Measurements from ENCODE around the gene SPATS1. TPM values are rescaled to one million over a fixed set of nuclear protein-coding genes. Genes with fewer than 3 reads are reported as not detected.

Gene SPATS1
- total and polyA plus RNA-seq, 2 donors: 0.09 to 0.33 TPM

GRCh38 chr6:44301106-44301505, 41.3 kb upstream of the SPATS1 start:
- Histone ChIP-seq H3K36me3 (ENCODE audit: control insufficient read depth in 2 of 2, insufficient read depth in 2 of 2, low read length in 1 of 2) (peaks cover 56 to 61% of the 10 kb centered on the region in 2 donors), H3K9me3 (ENCODE audit: control insufficient read depth in 2 of 2, insufficient read depth in 1 of 2, low read length in 1 of 2) (peaks cover 0 to 1% of the 10 kb centered on the region in 2 donors), H3K27me3 (ENCODE audit: control insufficient read depth in 2 of 2, insufficient read depth in 1 of 2, low read length in 1 of 2) (peaks cover 22 to 31% of the 10 kb centered on the region in 2 donors), H3K4me3 (ENCODE audit: low read length in 2 of 2) (no peak overlapping the region), H3K4me1 (ENCODE audit: control insufficient read depth in 2 of 2, insufficient read depth in 2 of 2, low read length in 2 of 2) (peaks cover 2 to 8% of the 10 kb centered on the region in 2 donors), H3K27ac (ENCODE audit: low read depth in 1 of 2, low read length in 1 of 2) (no peak overlapping the region)
- no peak for DNase-seq (ENCODE audit: low read depth in 6 of 9, low spot score in 9 of 9)
- WGBS: 95% methylated on average over 8 of the region's 8 CpGs

GRCh38 chr6:44301782-44302564, 40.5 kb upstream of the SPATS1 start:
- peaks cover 63 to 69% of the 10 kb centered on the region in 2 donors for H3K36me3 ChIP-seq (ENCODE audit: control insufficient read depth in 2 of 2, insufficient read depth in 2 of 2, low read length in 1 of 2)
- H3K27me3 ChIP-seq (ENCODE audit: control insufficient read depth in 2 of 2, insufficient read depth in 1 of 2, low read length in 1 of 2): peaks cover 15 to 22% of the 10 kb centered on the region in 2 donors
- no peak for DNase-seq (ENCODE audit: low read depth in 6 of 9, low spot score in 9 of 9)
- H3K4me1 ChIP-seq (ENCODE audit: control insufficient read depth in 2 of 2, insufficient read depth in 2 of 2, low read length in 2 of 2): peaks cover 2 to 8% of the 10 kb centered on the region in 2 donors
- peaks cover 0 to 1% of the 10 kb centered on the region in 2 donors for H3K9me3 ChIP-seq (ENCODE audit: control insufficient read depth in 2 of 2, insufficient read depth in 1 of 2, low read length in 1 of 2)
- H3K27ac ChIP-seq (ENCODE audit: low read depth in 1 of 2, low read length in 1 of 2): no peak overlapping the region
- 98% methylated on average over 14 of the region's 14 CpGs for WGBS
- H3K4me3 ChIP-seq (ENCODE audit: low read length in 2 of 2): no peak overlapping the region

GRCh38 chr6:44302856-44303255, 39.6 kb upstream of the SPATS1 start:
- H3K9me3 ChIP-seq (ENCODE audit: control insufficient read depth in 2 of 2, insufficient read depth in 1 of 2, low read length in 1 of 2): peaks cover 0 to 1% of the 10 kb centered on the region in 2 donors
- H3K27ac ChIP-seq (ENCODE audit: low read depth in 1 of 2, low read length in 1 of 2): no peak overlapping the region
- DNase-seq (ENCODE audit: low read depth in 6 of 9, low spot score in 9 of 9): no peak
- peaks cover 0 to 2% of the 10 kb centered on the region in 2 donors for H3K4me1 ChIP-seq (ENCODE audit: control insufficient read depth in 2 of 2, insufficient read depth in 2 of 2, low read length in 2 of 2)
- H3K36me3 ChIP-seq (ENCODE audit: control insufficient read depth in 2 of 2, insufficient read depth in 2 of 2, low read length in 1 of 2): peaks cover 70 to 77% of the 10 kb centered on the region in 2 donors
- peaks cover 6 to 14% of the 10 kb centered on the region in 2 donors for H3K27me3 ChIP-seq (ENCODE audit: control insufficient read depth in 2 of 2, insufficient read depth in 1 of 2, low read length in 1 of 2)
- 98% methylated on average over 12 of the region's 12 CpGs for WGBS
- H3K4me3 ChIP-seq (ENCODE audit: low read length in 2 of 2): no peak overlapping the region

- DNase-seq (ENCODE audit: low read depth in 6 of 9, low spot score in 9 of 9): no peak
- Histone ChIP-seq H3K9me3 (ENCODE audit: control insufficient read depth in 2 of 2, insufficient read depth in 1 of 2, low read length in 1 of 2) (peaks cover 0 to 1% of the 10 kb centered on the region in 2 donors), H3K36me3 (ENCODE audit: control insufficient read depth in 2 of 2, insufficient read depth in 2 of 2, low read length in 1 of 2) (peaks cover 75 to 79% of the 10 kb centered on the region in 2 donors), H3K27me3 (ENCODE audit: control insufficient read depth in 2 of 2, insufficient read depth in 1 of 2, low read length in 1 of 2) (peaks cover 0 to 4% of the 10 kb centered on the region in 2 donors), H3K4me1 (ENCODE audit: control insufficient read depth in 2 of 2, insufficient read depth in 2 of 2, low read length in 2 of 2) (no peaks in the 10 kb centered on the region), H3K4me3 (ENCODE audit: low read length in 2 of 2) (no peak overlapping the region), H3K27ac (ENCODE audit: low read depth in 1 of 2, low read length in 1 of 2) (no peak overlapping the region)
- 98% methylated on average over 6 of the region's 6 CpGs for WGBS
Observed at GRCh38 chr6:44303842-44304241, 38.6 kb upstream of the SPATS1 start.

- Histone ChIP-seq H3K27me3 (ENCODE audit: control insufficient read depth in 2 of 2, insufficient read depth in 1 of 2, low read length in 1 of 2) (no peaks in the 10 kb centered on the region), H3K27ac (ENCODE audit: low read depth in 1 of 2, low read length in 1 of 2) (no peak overlapping the region), H3K36me3 (ENCODE audit: control insufficient read depth in 2 of 2, insufficient read depth in 2 of 2, low read length in 1 of 2) (peaks cover 82 to 86% of the 10 kb centered on the region in 2 donors), H3K9me3 (ENCODE audit: control insufficient read depth in 2 of 2, insufficient read depth in 1 of 2, low read length in 1 of 2) (peaks cover 0 to 1% of the 10 kb centered on the region in 2 donors), H3K4me3 (ENCODE audit: low read length in 2 of 2) (no peak overlapping the region), H3K4me1 (ENCODE audit: control insufficient read depth in 2 of 2, insufficient read depth in 2 of 2, low read length in 2 of 2) (no peaks in the 10 kb centered on the region)
- peak in 4 of 9 donors; percentile 21 to 34 (median 31) for DNase-seq (ENCODE audit: low read depth in 6 of 9, low spot score in 9 of 9)
- WGBS: 92% methylated on average over 25 of the region's 25 CpGs
Observed at GRCh38 chr6:44304282-44305199, 37.9 kb upstream of the SPATS1 start.

GRCh38 chr6:44305200-44305725, 37.2 kb upstream of the SPATS1 start:
- H3K4me1 ChIP-seq (ENCODE audit: control insufficient read depth in 2 of 2, insufficient read depth in 2 of 2, low read length in 2 of 2): no peaks in the 10 kb centered on the region
- no peak for DNase-seq (ENCODE audit: low read depth in 6 of 9, low spot score in 9 of 9)
- H3K4me3 ChIP-seq (ENCODE audit: low read length in 2 of 2): no peak overlapping the region
- 96% methylated on average over 5 of the region's 5 CpGs for WGBS
- H3K9me3 ChIP-seq (ENCODE audit: control insufficient read depth in 2 of 2, insufficient read depth in 1 of 2, low read length in 1 of 2): peaks cover 0 to 1% of the 10 kb centered on the region in 2 donors
- H3K36me3 ChIP-seq (ENCODE audit: control insufficient read depth in 2 of 2, insufficient read depth in 2 of 2, low read length in 1 of 2): peaks cover 87 to 89% of the 10 kb centered on the region in 2 donors
- no peak overlapping the region for H3K27ac ChIP-seq (ENCODE audit: low read depth in 1 of 2, low read length in 1 of 2)
- no peaks in the 10 kb centered on the region for H3K27me3 ChIP-seq (ENCODE audit: control insufficient read depth in 2 of 2, insufficient read depth in 1 of 2, low read length in 1 of 2)

- DNase-seq (ENCODE audit: low read depth in 6 of 9, low spot score in 9 of 9): no peak
- Histone ChIP-seq H3K4me3 (ENCODE audit: low read length in 2 of 2) (no peak overlapping the region), H3K36me3 (ENCODE audit: control insufficient read depth in 2 of 2, insufficient read depth in 2 of 2, low read length in 1 of 2) (peaks cover 77 to 91% of the 10 kb centered on the region in 2 donors), H3K27me3 (ENCODE audit: control insufficient read depth in 2 of 2, insufficient read depth in 1 of 2, low read length in 1 of 2) (no peaks in the 10 kb centered on the region), H3K9me3 (ENCODE audit: control insufficient read depth in 2 of 2, insufficient read depth in 1 of 2, low read length in 1 of 2) (no peaks in the 10 kb centered on the region), H3K4me1 (ENCODE audit: control insufficient read depth in 2 of 2, insufficient read depth in 2 of 2, low read length in 2 of 2) (no peaks in the 10 kb centered on the region), H3K27ac (ENCODE audit: low read depth in 1 of 2, low read length in 1 of 2) (no peak overlapping the region)
- 99% methylated on average over 8 of the region's 8 CpGs for WGBS
Observed at GRCh38 chr6:44306710-44307109, 35.7 kb upstream of the SPATS1 start.

- no peaks in the 10 kb centered on the region for H3K9me3 ChIP-seq (ENCODE audit: control insufficient read depth in 2 of 2, insufficient read depth in 1 of 2, low read length in 1 of 2)
- peaks cover 72 to 87% of the 10 kb centered on the region in 2 donors for H3K36me3 ChIP-seq (ENCODE audit: control insufficient read depth in 2 of 2, insufficient read depth in 2 of 2, low read length in 1 of 2)
- peaks cover 3% of the 10 kb centered on the region in 2 donors for H3K4me1 ChIP-seq (ENCODE audit: control insufficient read depth in 2 of 2, insufficient read depth in 2 of 2, low read length in 2 of 2)
- no peak overlapping the region for H3K4me3 ChIP-seq (ENCODE audit: low read length in 2 of 2)
- no peak overlapping the region for H3K27ac ChIP-seq (ENCODE audit: low read depth in 1 of 2, low read length in 1 of 2)
- no peak for DNase-seq (ENCODE audit: low read depth in 6 of 9, low spot score in 9 of 9)
- WGBS: 97% methylated on average over 10 of the region's 10 CpGs
- no peaks in the 10 kb centered on the region for H3K27me3 ChIP-seq (ENCODE audit: control insufficient read depth in 2 of 2, insufficient read depth in 1 of 2, low read length in 1 of 2)
Observed at GRCh38 chr6:44307217-44307616, 35.2 kb upstream of the SPATS1 start.
